Measurements from ENCODE around the gene ARF1.

ARF1 gene

GRCh38 chr1:228073061-228073856, 9.2 kb upstream of the ARF1 start:
- H3K4me3 ChIP-seq (ENCODE audit: low read depth, low read length) = no peak overlapping the region
- no peaks in the 10 kb centered on the region for H3K36me3 ChIP-seq (ENCODE audit: control insufficient read depth, insufficient read depth, low read length)
- no peaks in the 10 kb centered on the region for H3K4me1 ChIP-seq
- no peaks in the 10 kb centered on the region for H3K9me3 ChIP-seq (ENCODE audit: control insufficient read depth, low read length)
- no peak overlapping the region for H3K27ac ChIP-seq
- no peaks in the 10 kb centered on the region for H3K79me2 ChIP-seq
- no peak overlapping the region for H2AFZ ChIP-seq
- no peak overlapping the region for H3K9ac ChIP-seq
- no peak overlapping the region for H3K4me2 ChIP-seq (ENCODE audit: low read length)
- H3K27me3 ChIP-seq (ENCODE audit: control insufficient read depth, insufficient read depth, low read length) = no peaks in the 10 kb centered on the region
- no peak for TF ChIP-seq CTCF (IDR thresholded peaks at IDR 0.05)

GRCh38 chr1:228073857-228074545, 8.5 kb upstream of the ARF1 start:
- Histone ChIP-seq H3K79me2 (no peaks in the 10 kb centered on the region), H3K4me2 (ENCODE audit: low read length) (no peak overlapping the region), H3K27me3 (ENCODE audit: control insufficient read depth, insufficient read depth, low read length) (no peaks in the 10 kb centered on the region), H3K36me3 (ENCODE audit: control insufficient read depth, insufficient read depth, low read length) (no peaks in the 10 kb centered on the region), H3K27ac (no peak overlapping the region), H3K4me1 (no peaks in the 10 kb centered on the region), H3K4me3 (ENCODE audit: low read depth, low read length) (no peak overlapping the region), H2AFZ (no peak overlapping the region), H3K9ac (no peak overlapping the region), H3K9me3 (ENCODE audit: control insufficient read depth, low read length) (no peaks in the 10 kb centered on the region)
- no peak for TF ChIP-seq CTCF (IDR thresholded peaks at IDR 0.05)

- no peak for TF ChIP-seq CTCF (IDR thresholded peaks at IDR 0.05)
- Histone ChIP-seq H3K4me2 (ENCODE audit: low read length) (no peak overlapping the region), H3K27ac (no peak overlapping the region), H3K36me3 (ENCODE audit: control insufficient read depth, insufficient read depth, low read length) (no peaks in the 10 kb centered on the region), H3K9me3 (ENCODE audit: control insufficient read depth, low read length) (no peaks in the 10 kb centered on the region), H3K9ac (no peak overlapping the region), H3K27me3 (ENCODE audit: control insufficient read depth, insufficient read depth, low read length) (no peaks in the 10 kb centered on the region), H3K4me1 (no peaks in the 10 kb centered on the region), H3K79me2 (no peaks in the 10 kb centered on the region), H2AFZ (no peak overlapping the region), H3K4me3 (ENCODE audit: low read depth, low read length) (no peak overlapping the region)
Measured at GRCh38 chr1:228074954-228075730, 7.4 kb upstream of the ARF1 start.

- Histone ChIP-seq H3K9me3 (ENCODE audit: control insufficient read depth, low read length) (no peaks in the 10 kb centered on the region), H3K27me3 (ENCODE audit: control insufficient read depth, insufficient read depth, low read length) (no peaks in the 10 kb centered on the region), H3K27ac (no peak overlapping the region), H3K4me1 (no peaks in the 10 kb centered on the region), H3K4me3 (ENCODE audit: low read depth, low read length) (no peak overlapping the region), H3K79me2 (no peaks in the 10 kb centered on the region), H3K4me2 (ENCODE audit: low read length) (no peak overlapping the region), H3K9ac (no peak overlapping the region), H3K36me3 (ENCODE audit: control insufficient read depth, insufficient read depth, low read length) (no peaks in the 10 kb centered on the region), H2AFZ (no peak overlapping the region)
- no peak for TF ChIP-seq CTCF (IDR thresholded peaks at IDR 0.05)
Measured at GRCh38 chr1:228075801-228076271, 6.7 kb upstream of the ARF1 start.

Measured in parathyroid adenoma (tissue), 2 donors.